Stimulated activated CD4-positive, alpha-beta T cell treated with anti-CD3 and anti-CD28 coated beads, Interleukin-4, amount 100 ng/mL, for 1 hour (primary cell): Measurements from ENCODE around the gene SLC37A1.
"Not testable (repeated sequence)": the region's sequence is repeated elsewhere in the genome, so short reads cannot be mapped to it uniquely, and the experiment has no call there.

Experiments used
- DNase-seq: peaks from one replicate; pipeline ENCODE4 v3.0.0-alpha.2; 2020

Gene SLC37A1

DNA sequence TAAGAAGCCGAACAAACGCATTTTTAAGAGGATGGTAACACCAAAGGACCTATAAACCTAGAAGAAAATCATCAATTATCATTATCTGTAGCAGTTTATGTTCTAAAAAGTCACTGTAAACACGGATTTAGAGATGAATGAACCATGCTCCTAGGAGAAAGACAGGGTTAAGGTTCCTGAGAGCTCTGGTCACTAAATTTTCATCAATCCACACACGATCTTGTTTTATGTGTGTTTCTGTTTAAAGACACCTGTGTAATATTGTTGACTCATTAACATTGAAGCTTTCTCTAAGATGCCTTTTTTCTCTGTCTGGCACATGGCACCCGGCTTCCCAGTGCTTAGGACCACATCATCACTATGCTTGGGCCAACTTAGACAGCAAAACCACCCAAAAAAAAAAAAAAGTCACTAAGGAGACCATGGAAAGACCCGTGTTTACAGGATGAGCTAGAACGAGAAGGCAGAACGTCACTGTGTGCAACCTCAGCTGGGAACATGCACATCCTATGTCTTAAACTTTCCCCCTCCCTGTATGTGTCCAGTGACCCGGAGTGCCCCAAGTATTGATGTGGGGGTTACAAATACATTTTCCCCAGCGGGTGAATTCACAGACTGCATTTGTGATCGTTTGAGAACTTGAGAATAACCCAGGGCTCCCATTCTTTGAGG, 84.0 kb downstream of the SLC37A1 start:
- DNase-seq, result no peak

DNA sequence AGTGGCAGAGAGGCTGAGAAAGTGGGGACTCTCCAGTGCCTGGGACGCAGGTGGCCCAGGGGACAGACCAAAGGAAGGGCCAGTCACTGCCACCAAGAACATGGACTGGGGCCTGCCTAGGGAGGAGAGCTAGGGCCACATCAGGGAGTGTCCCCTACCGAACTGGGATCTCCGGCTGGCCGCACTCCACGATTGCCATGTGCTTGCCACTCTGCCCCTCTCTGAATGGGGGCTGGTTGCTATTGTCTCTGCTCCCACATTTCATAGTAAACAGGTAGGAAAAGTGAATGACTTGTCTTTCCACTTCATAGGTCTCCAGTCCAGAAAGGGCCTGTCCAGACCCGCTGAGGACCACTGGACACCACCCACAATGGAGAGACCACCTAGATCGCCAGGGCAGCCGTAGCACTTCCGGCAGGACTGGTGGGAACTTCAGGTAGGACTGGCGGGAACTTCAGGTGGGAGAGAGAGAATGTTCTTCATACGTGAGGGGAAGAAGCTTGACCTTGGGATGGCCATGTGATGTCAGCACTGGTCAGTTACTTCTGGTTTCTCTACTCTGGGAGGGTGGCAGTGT, 84.6 kb downstream of the SLC37A1 start:
- DNase-seq, result no peak

DNA sequence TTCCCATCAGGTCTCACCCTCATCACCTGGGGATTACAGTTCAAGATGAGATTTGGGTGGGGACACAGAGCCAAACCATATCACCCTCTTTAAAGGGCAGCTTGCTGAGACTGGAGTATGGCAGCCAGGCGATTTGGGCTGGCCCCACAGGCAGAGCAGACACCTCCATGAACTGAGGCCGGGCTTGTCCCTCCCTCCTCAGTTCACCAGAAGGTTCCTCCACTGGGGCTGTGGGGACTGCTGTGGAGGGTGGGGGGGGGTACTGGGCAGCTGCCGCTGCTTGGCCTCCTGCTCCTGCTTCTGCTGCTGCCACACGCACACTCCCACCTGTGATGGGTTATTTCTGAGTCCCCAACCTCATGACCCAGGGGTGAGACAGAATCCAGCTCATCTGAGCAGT, 85.8 kb downstream of the SLC37A1 start:
- DNase-seq, result no peak

DNA sequence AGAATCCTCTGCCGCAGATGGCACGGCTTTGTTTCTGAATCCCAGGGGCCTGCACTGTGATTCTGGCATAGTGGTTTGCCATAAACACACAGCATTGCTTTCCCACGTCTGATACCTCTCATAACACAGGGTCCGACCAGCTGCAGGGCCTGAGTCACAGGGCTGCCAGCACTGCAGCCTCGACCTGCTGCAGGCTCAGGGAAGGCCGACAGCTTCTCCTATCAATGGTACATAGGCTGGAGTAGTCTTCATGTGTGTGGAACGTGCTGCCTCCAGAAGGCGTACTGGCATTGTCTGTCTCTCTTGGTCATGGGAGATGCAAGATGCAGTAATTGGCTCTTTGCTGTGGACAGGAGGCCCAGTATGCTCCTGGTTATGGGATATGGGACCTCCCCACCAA, 86.3 kb downstream of the SLC37A1 start:
- no peak for DNase-seq

DNA sequence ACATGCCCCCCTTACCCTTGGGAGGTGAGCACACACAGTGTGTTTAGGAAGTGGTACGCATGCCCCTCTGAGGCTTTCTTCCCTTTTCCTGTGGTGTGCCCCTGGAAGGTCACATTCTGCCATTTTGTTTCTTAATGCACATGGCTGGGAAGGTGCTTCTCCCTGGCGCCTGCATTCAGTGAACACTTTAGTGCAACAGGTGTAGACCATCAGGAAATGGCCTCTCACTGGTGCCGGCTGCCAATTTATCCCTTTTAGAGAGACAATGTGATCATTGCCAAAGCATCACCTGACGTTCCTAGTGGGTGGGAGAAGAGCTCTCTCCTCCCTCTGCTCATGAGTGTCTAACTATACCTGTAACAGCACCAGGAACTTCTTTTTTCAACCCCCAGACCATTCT, 88.0 kb downstream of the SLC37A1 start:
- no peak for DNase-seq

DNA sequence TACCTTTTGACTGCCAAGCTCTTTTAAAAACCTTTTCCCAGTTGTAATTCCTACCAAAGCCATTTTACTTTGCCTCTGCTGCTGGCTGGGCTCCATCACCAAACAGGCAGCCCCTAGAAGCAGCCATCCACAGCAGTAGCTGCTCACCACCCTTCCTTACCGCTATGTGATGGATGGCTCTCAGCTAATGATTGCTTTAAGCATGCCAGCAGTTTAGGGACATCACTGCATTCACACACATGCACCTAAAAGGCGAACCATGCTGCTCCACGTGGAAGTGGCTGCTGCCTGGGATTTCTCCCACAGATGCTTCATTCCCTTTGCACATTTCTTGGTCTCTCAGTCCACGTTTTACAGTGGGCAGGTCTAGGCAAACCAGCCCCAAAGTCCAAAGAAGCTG, 93.5 kb downstream of the SLC37A1 start:
- no peak for DNase-seq

DNA sequence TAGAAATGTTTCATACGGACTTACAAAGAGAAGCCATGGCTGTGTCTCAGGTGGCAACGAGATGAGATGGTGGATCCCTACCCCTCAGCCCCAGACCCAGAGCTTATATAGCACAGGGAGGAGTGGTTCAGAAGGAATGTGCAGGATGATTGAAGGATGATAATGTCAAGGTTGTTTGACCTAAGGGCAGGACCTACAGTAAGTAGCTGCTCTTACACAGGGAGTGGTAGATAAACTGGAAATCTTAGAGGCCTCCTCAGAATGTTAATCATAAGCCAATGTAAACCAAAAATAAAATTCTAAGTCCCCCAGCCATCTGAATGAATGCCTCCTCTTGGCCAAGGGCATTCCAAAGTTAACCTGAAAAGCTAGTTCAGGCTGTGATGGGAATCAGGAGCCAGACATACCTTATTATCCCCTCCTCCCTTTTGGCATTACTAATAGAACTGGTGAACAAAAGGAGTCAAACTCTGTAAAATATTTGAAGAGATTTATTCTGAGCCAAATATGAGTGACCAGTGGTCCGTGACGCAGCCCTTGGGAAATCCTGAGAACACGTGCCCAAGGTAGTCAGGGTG, 94.0 kb downstream of the SLC37A1 start:
- no peak for DNase-seq

DNA sequence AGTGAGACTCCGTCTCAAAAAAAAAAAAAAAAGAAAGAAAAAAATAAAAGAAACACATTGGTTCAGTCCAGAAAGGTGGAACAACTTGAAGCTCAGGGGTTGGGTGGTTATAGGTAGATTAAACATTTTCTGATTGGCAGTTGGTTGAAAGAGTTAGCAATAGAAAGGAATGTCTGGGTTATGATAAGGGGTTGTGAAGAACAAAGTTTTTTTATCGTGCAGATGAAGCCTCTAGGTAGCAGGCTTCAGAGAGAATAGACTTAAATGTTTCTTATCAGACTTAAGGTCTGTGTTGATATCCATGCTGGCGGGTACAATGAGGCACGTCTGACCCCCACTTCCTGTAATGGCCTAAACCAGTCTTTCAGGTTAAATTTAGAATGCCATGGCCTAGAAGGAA, 94.8 kb downstream of the SLC37A1 start:
- no peak for DNase-seq

DNA sequence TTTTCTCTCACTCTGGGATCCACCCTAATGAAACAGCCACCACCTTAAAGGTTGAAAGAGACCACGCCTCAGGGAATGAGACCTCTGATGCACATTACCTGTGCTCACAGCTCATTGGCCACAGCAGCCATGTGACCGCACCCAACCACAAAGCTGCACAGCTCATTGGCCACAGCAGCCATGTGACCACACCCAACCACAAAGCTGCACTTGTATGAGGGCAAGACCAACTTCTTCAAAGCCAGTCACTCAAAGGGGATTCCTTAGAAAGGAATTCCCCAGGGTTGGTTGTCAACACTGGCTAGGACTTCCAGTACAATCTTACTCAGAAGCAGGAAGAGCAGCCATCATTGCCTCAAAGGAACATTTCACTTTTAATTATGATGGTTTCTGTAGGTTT, 96.2 kb downstream of the SLC37A1 start:
- peak; percentile 48 for DNase-seq

DNA sequence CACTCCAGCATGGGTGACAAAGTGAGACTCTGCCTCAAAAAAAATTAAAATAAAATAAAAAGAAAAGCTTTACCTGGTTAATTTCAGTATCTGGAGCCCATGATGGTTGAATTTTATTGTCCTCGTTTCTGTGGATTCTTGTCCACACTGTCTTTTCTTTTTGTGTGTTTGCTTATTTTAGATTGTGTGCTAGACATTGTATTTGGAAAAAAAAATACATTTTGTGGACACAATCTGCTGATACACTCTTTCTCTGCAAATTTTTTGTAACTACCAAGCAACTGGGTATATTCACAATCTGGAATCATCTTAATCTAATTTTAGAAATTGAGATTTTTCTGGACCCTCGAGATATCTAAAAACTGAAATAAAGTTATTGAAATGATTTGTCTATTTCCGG, 98.2 kb downstream of the SLC37A1 start:
- no peak for DNase-seq

DNA sequence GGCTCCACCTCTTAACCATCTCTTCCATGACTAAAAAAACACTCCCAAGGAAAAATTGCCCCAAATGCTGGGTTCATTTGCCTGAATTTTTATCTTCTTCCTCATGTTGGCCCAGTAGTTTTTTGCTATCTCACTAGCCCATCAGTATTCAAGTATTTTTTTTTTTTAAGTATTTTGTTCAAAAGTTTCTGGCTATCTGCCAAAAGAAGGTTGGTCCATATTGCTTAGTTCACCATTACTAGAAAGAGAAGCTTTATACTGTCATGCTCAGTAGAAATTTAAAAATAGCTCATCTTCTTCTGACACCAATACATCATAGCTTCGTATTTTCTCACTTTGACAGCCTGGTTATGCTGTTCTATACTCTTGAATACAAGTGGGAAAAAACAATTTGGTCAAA, 98.7 kb downstream of the SLC37A1 start:
- no peak for DNase-seq

DNA sequence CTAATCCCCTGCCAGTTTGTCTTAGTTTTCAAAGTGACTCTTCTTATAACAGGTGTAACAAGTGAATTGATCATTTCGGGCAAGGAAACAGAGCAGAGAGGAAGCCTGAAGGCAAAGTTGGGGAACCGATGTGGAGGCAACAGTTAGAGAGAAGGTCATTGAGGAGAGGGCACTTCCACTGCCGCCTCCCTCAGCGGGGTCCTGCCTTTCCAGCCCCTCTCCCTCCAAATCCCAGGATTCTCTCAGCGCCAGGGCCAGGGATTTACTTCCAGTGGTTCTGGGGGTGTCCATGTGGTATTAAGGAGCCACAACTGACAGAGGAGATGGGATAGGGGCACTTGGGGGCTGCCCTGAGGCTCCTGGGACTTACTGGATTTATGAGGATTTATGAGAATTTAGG, 100.1 kb downstream of the SLC37A1 start:
- no peak for DNase-seq

DNA sequence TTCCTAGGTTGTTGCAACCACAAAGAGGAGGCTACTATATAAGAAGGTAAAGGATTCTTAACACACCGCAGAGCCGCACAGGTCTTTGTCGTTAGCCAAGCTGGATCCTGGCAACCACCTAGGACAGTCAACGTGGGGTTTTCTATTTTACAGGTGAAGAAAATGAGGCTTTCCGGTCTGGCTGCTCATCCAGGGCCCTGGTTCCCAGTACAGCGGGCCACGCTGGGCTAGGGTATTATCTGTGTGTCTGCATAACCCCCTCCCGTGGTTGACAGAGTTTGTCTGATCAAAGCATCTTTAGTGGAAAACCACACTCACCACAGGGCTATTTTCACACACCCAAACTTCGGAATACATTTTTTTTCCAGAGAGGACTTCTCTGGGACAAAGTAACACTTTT, 100.7 kb downstream of the SLC37A1 start:
- peak; percentile 23 for DNase-seq

DNA sequence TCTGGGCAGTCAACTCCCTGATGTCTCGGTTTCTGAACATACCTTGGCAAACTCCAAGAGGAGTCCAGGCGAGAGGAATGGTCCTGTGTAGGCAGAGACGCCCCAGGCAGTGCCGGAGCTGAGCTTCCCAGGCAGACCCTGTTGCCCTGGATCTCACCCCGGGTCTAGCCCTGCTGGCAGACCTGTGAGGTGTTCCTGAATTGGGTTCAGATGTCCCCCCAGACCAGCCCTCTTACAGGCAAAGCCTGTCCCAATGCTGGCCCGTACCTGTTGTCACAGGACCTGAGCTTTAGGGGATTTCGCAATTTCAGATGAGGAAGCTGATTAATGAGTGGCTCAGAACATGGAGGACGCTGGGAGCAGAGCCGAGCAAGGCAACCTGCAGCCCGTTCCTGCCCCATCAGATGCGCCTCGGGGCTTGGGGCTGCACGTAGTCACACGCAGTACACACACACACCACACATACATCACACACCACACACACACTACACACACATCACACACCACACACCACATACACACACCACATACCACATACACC, 101.2 kb downstream of the SLC37A1 start:
- peak; percentile 51 for DNase-seq

DNA sequence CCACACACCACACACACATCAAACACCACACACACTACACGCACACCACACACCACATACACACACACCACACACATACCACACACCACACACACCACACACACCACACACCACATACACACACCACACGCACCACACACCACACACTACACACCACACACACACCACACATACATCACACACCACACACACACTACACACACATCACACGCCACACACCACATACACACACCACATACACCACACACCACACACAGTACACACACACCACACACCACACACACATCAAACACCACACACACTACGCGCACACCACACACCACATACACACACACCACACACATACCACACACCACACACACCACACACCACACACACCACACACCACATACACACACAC, 101.7 kb downstream of the SLC37A1 start:
- not testable (repeated sequence) for DNase-seq

DNA sequence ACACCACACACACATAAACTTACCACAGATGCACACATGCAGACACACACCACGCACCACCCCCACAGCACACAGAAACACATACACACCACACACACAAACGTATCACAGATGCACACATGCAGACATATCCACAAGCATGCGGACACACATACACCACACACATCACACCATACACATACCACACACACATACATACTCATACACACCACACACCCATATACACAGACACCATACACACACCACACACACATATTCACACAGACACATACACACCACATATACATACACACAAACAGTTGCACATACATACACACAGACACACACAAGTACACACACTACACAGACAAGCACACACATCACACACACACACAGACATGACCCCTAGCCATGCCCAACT, 102.3 kb downstream of the SLC37A1 start:
- no peak for DNase-seq

DNA sequence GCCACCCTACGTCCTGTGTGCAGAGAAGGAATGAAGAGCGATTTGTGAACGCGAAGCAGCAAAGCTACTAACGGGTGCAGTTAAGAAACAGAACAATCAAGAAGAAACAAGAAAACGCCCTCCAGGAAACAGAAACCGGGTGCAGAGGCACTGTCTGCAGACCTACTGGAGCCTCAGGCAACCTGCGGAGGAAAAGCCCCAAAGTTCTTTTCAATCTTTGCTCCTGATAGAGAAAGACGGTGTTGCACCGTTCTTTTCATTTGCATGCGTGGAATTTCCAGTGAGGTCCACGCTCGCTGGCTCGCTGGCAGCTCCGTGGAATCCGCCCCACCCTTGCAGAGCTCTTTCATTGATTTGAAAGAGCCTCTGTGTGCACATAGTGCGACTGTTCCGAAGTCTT, 102.8 kb downstream of the SLC37A1 start:
- peak; percentile 27 for DNase-seq

DNA sequence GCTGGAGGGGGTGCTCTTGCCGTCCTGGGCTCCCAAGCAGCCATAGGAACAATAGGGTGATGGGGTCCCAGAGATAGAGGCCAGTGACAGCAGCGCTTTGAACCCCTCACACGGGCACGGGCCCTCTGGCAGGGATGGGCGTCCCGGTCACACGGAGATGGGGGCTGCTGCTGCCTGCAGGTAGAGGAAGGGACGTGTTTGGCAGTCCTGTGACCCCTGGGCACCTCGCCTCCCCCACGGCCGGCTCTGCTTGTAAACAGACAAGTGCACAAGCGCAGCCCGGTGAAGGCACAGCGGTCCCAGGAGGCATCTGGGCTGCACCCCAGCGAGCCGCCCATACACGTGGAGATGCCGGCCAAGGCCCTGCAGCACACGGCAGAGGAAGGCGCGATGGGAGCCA, 103.3 kb downstream of the SLC37A1 start:
- DNase-seq, result no peak

DNA sequence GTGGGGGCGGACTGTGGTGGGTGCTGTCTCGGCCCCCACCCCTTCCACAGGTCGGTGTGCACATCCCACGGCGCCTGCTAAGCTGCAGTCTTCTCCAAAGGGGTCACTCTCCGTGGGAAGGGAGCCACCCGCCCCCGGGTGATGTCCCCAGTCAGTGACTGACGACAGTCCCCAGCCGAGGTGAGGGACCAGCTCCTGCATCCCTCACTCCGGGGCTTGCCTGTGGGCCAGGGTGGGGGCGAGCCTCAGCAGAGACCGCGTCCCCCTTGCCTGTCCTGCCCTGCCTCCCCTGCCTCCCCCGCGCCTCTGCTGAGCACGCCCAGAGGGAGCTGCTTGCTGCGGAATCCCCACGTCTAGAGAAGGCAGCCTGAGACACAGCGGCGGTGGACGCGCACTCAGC, 103.8 kb downstream of the SLC37A1 start:
- no peak for DNase-seq

DNA sequence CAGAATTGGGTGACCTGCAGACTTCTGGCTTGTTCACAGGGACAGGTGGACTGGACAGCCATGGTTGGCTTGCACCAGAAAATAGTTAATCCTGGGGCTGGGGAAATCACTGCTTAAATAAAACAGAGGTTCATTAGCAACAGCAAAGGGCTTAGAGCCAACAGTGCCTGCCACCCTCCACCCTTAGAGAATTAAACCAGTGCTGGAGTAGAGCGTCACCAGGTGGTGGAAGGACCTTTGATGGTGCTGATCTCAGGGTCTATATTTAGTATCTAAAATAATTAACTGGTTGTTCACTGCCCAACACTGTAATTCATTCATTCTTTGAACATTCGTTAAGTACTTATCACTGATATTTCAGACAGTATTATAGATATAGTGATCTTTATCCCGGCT, 105.1 kb downstream of the SLC37A1 start:
- no peak for DNase-seq

DNA sequence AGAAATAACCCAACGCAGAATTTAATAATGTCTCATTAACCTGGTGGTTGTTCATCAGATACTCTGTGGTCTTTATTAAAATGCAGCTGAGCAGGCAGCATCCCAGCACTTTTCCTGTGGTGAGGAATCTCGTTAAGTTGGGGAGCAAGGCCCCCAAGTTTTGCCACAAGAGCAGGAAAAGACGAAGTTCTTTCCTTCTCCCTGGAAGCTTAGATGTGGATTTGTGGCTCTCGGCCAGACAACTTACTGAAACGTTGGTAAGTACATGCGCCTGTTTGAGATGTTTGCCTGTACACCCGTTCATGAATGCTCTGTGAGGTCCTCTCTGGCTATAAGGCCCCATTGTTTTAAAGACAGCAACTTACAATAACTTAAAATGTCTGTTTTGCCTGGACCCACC, 105.5 kb downstream of the SLC37A1 start:
- no peak for DNase-seq

DNA sequence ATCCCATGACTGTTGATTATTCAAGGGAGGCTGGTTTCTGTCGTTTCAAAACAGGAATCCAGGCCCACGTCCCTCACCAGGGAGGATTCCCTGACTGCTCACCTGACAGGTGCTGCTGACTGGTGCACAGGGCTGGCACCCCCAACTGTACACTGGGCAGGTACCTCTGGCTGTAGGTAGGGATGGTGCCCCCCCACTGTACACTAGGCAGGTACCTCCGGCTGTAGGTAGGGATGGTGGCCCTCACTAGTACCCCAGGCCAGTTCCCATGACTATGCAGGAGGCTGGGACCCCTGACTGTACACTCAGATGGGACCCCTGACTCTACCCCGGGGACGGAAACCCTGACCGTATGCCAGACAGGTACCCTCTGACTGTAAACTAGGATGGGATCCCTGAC, 106.2 kb downstream of the SLC37A1 start:
- no peak for DNase-seq

DNA sequence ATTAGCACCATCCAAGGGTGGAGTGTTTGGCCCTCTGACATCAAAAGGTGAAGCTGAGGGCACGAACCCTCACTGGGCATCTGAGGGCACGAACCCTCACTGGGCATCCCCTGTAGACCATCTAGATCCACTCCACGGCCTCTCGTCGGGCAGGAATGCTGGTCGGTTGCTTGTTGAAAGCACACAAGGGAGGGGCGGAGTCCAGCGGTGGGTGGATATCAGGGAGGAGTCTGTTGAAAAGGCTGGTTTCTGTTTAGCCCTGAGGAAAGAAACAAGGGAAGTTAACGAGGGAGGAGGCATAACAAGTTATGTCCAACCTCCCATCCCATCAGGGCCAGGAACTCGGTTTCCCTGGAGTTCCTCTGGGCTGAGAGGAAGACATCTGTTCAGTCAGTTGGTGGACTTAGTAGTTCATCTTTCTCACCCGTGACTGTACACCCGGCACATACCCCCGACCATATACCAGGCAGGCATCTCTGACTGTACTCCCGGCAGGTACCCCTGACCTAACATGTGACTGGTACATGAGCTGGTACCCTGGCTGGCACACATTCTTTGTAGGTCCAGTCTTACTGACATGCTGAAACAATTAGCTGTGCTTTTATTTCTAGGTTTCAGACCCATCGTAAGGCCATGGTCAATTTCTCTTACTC, 107.6 kb downstream of the SLC37A1 start:
- no peak for DNase-seq

DNA sequence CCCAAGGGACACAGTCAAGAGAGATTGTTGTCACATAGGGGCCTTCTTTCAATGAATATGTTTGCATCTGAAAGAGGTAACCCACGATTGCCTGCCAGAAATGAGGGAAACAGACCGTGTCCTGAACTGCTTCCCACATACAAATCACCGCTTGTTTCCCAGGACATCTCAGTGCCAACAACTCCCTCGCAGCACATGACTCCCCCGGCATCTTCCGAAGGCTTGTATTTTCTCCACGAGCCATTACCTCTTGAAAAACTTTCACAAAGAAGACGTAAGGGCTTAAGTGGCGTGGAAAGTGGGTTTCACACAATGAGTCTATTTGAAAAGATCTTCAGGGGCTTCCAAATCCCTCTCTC, 108.1 kb downstream of the SLC37A1 start:
- DNase-seq, result no peak
